CD14-positive monocyte (primary cell): ENCODE measurements around the gene CXCR6. TPM values are rescaled to one million over a fixed set of nuclear protein-coding genes. Genes with fewer than 3 reads are reported as not detected.

ENCODE experiments used
- DNase-seq, 3 donors: peaks; one replicate each; pipeline ENCODE4 v3.0.0-alpha.2; 2011 to 2022
- H2AFZ ChIP-seq: 2 replicates; pipeline ENCODE4 v1.6.0; 2012; ENCODE audit warnings: mild to moderate bottlenecking, low read depth, low read length, inconsistent platforms; ENCODE audit not compliant: insufficient read depth, poor library complexity, severe bottlenecking
- H3K27ac ChIP-seq, 2 donors: 1 replicate in 1 of 2; 2 replicates in 1 of 2; pipeline ENCODE4 v1.5.1; 2012 to 2013; ENCODE audit warnings: low read length in 2 of 2, control low read depth in 1 of 2, inconsistent platforms in 1 of 2, low read depth in 1 of 2, mild to moderate bottlenecking in 1 of 2
- H3K27me3 ChIP-seq, 2 donors: one replicate each; pipeline versions ENCODE4 v1.6.0 to v1.6.1; 2011 to 2013; ENCODE audit warnings: low read length in 2 of 2; ENCODE audit not compliant: control insufficient read depth in 2 of 2, insufficient read depth in 2 of 2
- H3K36me3 ChIP-seq, 2 donors: replicated peaks in 1 of 2; 1 replicate in 1 of 2; 2 replicates in 1 of 2; pipeline versions ENCODE4 v1.5.1 to v1.6.1; 2012 to 2013; ENCODE audit warnings: low read length in 2 of 2, control low read depth in 1 of 2, inconsistent platforms in 1 of 2, mild to moderate bottlenecking in 1 of 2; ENCODE audit not compliant: insufficient read depth in 2 of 2, control insufficient read depth in 1 of 2
- H3K4me1 ChIP-seq, 2 donors: 1 replicate in 1 of 2; 2 replicates in 1 of 2; pipeline versions ENCODE4 v1.5.1 to v1.6.1; 2012 to 2013; ENCODE audit warnings: low read length in 2 of 2, control low read depth in 1 of 2, inconsistent platforms in 1 of 2, mild to moderate bottlenecking in 1 of 2, moderate library complexity in 1 of 2; ENCODE audit not compliant: insufficient read depth in 2 of 2, control insufficient read depth in 1 of 2
- H3K4me2 ChIP-seq: replicated peaks from 2 replicates; pipeline ENCODE3; 2012; ENCODE audit warnings: low read length, moderate library complexity, mild to moderate bottlenecking; ENCODE audit not compliant: poor library complexity, severe bottlenecking; ENCODE audit errors: extremely low read depth
- H3K4me3 ChIP-seq, 3 experiments: fragments of 200-600 bp in 1 of 3; sonication (generic) in 1 of 3; replicated peaks in 1 of 3; 1 replicate in 2 of 3; 2 replicates in 1 of 3; pipeline ENCODE4 v1.5.1; 2011 to 2013; ENCODE audit warnings: low read length in 3 of 3, mild to moderate bottlenecking in 3 of 3, control low read depth in 2 of 3, low read depth in 2 of 3, inconsistent platforms in 1 of 3, moderate library complexity in 1 of 3
- H3K79me2 ChIP-seq: 2 replicates; pipeline ENCODE4 v1.6.0; 2012; ENCODE audit warnings: mild to moderate bottlenecking, control low read depth, inconsistent platforms, low read length, moderate library complexity; ENCODE audit not compliant: insufficient read depth
- H3K9ac ChIP-seq: 2 replicates; pipeline ENCODE4 v1.6.0; 2017; ENCODE audit warnings: low read length, mild to moderate bottlenecking; ENCODE audit not compliant: insufficient read depth, poor library complexity, severe bottlenecking
- H3K9me3 ChIP-seq, 2 donors: replicated peaks in 1 of 2; 1 replicate in 1 of 2; 2 replicates in 1 of 2; pipeline versions ENCODE4 v1.5.1 to v1.6.1; 2012 to 2013; ENCODE audit warnings: low read length in 2 of 2, control low read depth in 1 of 2; ENCODE audit not compliant: control insufficient read depth in 1 of 2, insufficient read depth in 1 of 2
- H4K20me1 ChIP-seq: 2 replicates; pipeline ENCODE4 v1.6.0; 2012; ENCODE audit warnings: mild to moderate bottlenecking, low read length, control low read depth, moderate library complexity; ENCODE audit not compliant: insufficient read depth
- H3K27ac Mint-ChIP-seq, 7 donors: one replicate each; pipeline ENCODE4 v1.8.0; 2020; ENCODE audit warnings: mild to moderate bottlenecking in 7 of 7, mixed read lengths in 7 of 7, moderate library complexity in 6 of 7, inconsistent platforms in 2 of 7
- H3K27me3 Mint-ChIP-seq, 3 donors: one replicate each; pipeline ENCODE4 v1.8.0; 2021 to 2022; ENCODE audit warnings: low read depth in 3 of 3, mild to moderate bottlenecking in 3 of 3, mixed read lengths in 3 of 3, moderate library complexity in 3 of 3, inconsistent platforms in 1 of 3
- H3K36me3 Mint-ChIP-seq, 2 donors: one replicate each; pipeline ENCODE4 v1.8.0; 2020; ENCODE audit warnings: mixed read lengths in 2 of 2, inconsistent platforms in 1 of 2, mild to moderate bottlenecking in 1 of 2
- H3K4me1 Mint-ChIP-seq: one replicate; pipeline ENCODE4 v1.8.0; 2020; ENCODE audit warnings: mild to moderate bottlenecking, mixed read lengths
- H3K4me3 Mint-ChIP-seq, 2 donors: one replicate each; pipeline ENCODE4 v1.8.0; 2020; ENCODE audit warnings: mild to moderate bottlenecking in 2 of 2, mixed read lengths in 2 of 2, moderate library complexity in 1 of 2
- H3K9me3 Mint-ChIP-seq, 7 donors: one replicate each; pipeline ENCODE4 v1.8.0; 2020 to 2022; ENCODE audit warnings: mixed read lengths in 7 of 7, mild to moderate bottlenecking in 6 of 7, moderate library complexity in 6 of 7, inconsistent platforms in 2 of 7
- WGBS: methylation state at CpG from one replicate; pipeline ENCODE4 v1.1.5; 2013; ENCODE audit warnings: missing lambda C conversion rate; ENCODE audit not compliant: insufficient coverage; 5-methylcytosine and 5-hydroxymethylcytosine counted together
- intact Hi-C, 2 donors: fragments of 100-400 bp; cut with micrococcal nuclease; formaldehyde crosslinking; loops; one replicate each; pipeline versions ENCODE4 v1.15.0 to v1.15.1; 2023
- polyA plus RNA-seq, 3 donors: library from polyadenylated mRNA; depleted of rRNA in 1 of 3; unstranded in 2 of 3; stranded (reverse) in 1 of 3; fragments of 300-500 nt in 2 of 3; fragments of >200 nt in 1 of 3; fragmentation: Illumina TruSeq in 2 of 3; gene quantifications; 1 replicate in 2 of 3; 2 replicates in 1 of 3; pipeline ENCODE4 v1.2.3, GENCODE V29; 2012 to 2021
- TF ChIP-seq, protein P1 (sequence below): fragments of 200-600 bp; IDR thresholded peaks from one replicate; pipeline ENCODE4 v1.8.0; 2022; ENCODE audit warnings: antibody characterized with exemption, mild to moderate bottlenecking

Gene CXCR6
- polyA plus RNA-seq, 3 donors, result 0.10 TPM; not detected in 2

DNA sequence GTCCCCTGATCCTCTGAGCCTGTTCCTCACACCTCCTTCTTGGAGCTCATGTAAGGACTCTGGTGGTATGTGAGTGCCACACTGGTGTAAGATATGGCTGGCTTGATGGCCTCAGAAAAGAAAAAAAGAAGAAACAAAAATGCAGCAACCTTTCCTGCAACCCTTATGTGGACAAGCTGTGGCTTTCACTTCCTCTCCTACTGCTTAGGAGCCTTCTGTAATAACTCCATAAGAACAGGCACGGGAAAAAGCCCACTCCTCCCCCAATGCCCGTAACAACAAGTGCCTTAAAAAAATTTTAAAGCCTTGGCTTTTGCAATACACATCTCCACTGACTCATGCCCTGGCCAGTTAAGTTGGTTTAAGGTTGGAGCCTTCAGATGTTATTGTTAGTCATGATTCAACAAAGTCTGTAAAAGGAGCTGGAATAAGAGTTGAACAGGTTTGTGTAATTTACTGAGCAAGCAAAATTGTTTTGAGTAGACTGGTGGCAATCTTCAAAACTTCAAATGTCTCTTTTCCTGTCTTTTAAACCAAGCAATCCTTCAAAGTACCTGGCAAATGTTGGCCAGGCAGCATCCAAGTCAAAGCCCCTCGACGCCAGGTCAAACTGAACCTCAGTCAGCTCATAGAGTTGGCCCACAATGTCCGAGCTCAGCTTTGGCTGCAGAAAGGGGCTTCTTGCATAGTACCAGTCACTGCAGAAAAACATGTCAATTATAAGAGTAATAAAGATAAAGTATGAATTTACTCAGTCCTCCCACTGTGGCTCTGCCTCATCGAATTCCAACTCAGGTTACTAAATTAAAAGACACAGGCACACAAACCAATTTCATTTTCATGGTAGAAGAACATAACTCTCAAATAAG is 29.5 kb downstream of the CXCR6 start:
- peak overlapping the region; percentile 92 to 98 (median 97) for H3K27ac Mint-ChIP-seq
- intact Hi-C loops, result no loop called here
- no peaks in the 10 kb centered on the region for H3K9me3 Mint-ChIP-seq
- peaks cover 0 to 2% (median 0%) of the 10 kb centered on the region in 3 donors for H3K27me3 Mint-ChIP-seq
- Histone ChIP-seq H3K27me3 (no peaks in the 10 kb centered on the region), H3K79me2 (no peaks in the 10 kb centered on the region), H2AFZ (peak overlapping the region; percentile 48), H3K9ac (peak overlapping the region; percentile 52), H3K27ac (peak overlapping the region; percentile 87 to 95), H3K36me3 (peaks cover 53 to 65% of the 10 kb centered on the region in 2 donors), H3K9me3 (no peaks in the 10 kb centered on the region), H4K20me1 (no peaks in the 10 kb centered on the region), H3K4me1 (peaks cover 27 to 31% of the 10 kb centered on the region in 2 donors), H3K4me3 (peak overlapping the region in 2 of 3 experiments; percentile 3 to 46), H3K4me2 (peak overlapping the region; percentile 57)
- peak; percentile 88 to 95 (median 94) for DNase-seq
- H3K36me3 Mint-ChIP-seq, result peaks cover 72 to 83% of the 10 kb centered on the region in 2 donors
- TF ChIP-seq, protein P1, sequence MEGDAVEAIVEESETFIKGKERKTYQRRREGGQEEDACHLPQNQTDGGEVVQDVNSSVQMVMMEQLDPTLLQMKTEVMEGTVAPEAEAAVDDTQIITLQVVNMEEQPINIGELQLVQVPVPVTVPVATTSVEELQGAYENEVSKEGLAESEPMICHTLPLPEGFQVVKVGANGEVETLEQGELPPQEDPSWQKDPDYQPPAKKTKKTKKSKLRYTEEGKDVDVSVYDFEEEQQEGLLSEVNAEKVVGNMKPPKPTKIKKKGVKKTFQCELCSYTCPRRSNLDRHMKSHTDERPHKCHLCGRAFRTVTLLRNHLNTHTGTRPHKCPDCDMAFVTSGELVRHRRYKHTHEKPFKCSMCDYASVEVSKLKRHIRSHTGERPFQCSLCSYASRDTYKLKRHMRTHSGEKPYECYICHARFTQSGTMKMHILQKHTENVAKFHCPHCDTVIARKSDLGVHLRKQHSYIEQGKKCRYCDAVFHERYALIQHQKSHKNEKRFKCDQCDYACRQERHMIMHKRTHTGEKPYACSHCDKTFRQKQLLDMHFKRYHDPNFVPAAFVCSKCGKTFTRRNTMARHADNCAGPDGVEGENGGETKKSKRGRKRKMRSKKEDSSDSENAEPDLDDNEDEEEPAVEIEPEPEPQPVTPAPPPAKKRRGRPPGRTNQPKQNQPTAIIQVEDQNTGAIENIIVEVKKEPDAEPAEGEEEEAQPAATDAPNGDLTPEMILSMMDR, result no peak
- 67% methylated on average over 3 of the region's 6 CpGs for WGBS
- peak overlapping the region; percentile 41 to 63 for H3K4me3 Mint-ChIP-seq
- H3K4me1 Mint-ChIP-seq, result peaks cover 35% of the 10 kb centered on the region

GRCh38 chr3:45974686-45975085 is 31.4 kb downstream of the CXCR6 start:
- Histone ChIP-seq H3K9ac (no peak overlapping the region), H3K4me2 (no peak overlapping the region), H3K4me3 (no peak overlapping the region), H3K4me1 (peaks cover 32 to 36% of the 10 kb centered on the region in 2 donors), H3K36me3 (peaks cover 49 to 65% of the 10 kb centered on the region in 2 donors), H3K79me2 (no peaks in the 10 kb centered on the region), H3K27me3 (no peaks in the 10 kb centered on the region), H3K9me3 (no peaks in the 10 kb centered on the region), H4K20me1 (no peaks in the 10 kb centered on the region), H3K27ac (no peak overlapping the region), H2AFZ (no peak overlapping the region)
- no peak for DNase-seq
- H3K9me3 Mint-ChIP-seq, result peaks cover 0 to 2% (median 0%) of the 10 kb centered on the region in 7 donors
- no peak overlapping the region for H3K4me3 Mint-ChIP-seq
- WGBS, result 100% methylated on average over 2 of the region's 4 CpGs
- H3K4me1 Mint-ChIP-seq, result peaks cover 42% of the 10 kb centered on the region
- peak overlapping the region in 4 of 7 donors; percentile 30 to 74 (median 35) for H3K27ac Mint-ChIP-seq
- intact Hi-C loops, result no loop called here
- H3K36me3 Mint-ChIP-seq, result peaks cover 71 to 83% of the 10 kb centered on the region in 2 donors
- TF ChIP-seq, protein P1, result no peak
- H3K27me3 Mint-ChIP-seq, result peaks cover 0 to 2% (median 0%) of the 10 kb centered on the region in 3 donors
